ENCODE data around the gene MAML3. TPM values are rescaled to one million over a fixed set of nuclear protein-coding genes. Genes with fewer than 3 reads are reported as not detected.

MAML3 gene
- total and polyA plus RNA-seq, 2 of the 13 experiments (the other 11 are each of a cell fraction or from before 2014, with no cell fraction given) = 0.05 to 0.13 TPM

DNA sequence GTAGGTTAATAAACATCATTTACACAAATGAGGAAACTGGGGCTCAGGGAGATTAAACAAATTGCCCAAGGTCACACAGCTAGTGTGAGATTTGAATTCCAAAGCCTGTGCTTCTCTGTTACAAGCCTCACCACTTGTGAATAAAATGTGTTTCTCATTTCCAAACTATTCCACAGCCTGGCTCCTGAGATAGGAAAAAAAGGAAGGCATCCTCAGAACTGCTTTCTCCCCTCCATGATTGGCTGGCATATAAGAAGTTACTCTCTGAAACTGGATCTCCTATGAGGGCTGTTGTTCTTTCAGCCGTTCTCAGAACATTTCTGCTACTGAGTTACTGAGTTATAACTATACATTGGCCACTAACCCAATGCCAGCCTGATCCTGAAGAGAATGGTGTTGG, 237.9 kb downstream of the MAML3 start:
- no peak overlapping the region for H3K4me2 ChIP-seq (ENCODE audit: low read depth, low read length)
- H4K20me1 ChIP-seq (ENCODE audit: insufficient read depth, low read length) = no peaks in the 10 kb centered on the region
- in situ Hi-C loops (cut with HindIII; ENCODE audit: extremely low pct_ligation_motif_present, low pct_unique_long_range_greater_than_20kb) = no loop called here
- TF ChIP-seq ZNF224 (CRISPR knock-in tag; IDR thresholded peaks at IDR 0.05) (no peak), ZNF761 (CRISPR knock-in tag; conservative IDR thresholded peaks at IDR 0.05) (no peak), KDM2A (CRISPR knock-in tag; IDR thresholded peaks at IDR 0.05; ENCODE audit: borderline replicate concordance, low read depth) (no peak), PHF21A (CRISPR knock-in tag; IDR thresholded peaks at IDR 0.05) (no peak), TCF7L2 (IDR thresholded peaks at IDR 0.05; ENCODE audit: low read depth, low read length) (no peak), BRD4 (CRISPR knock-in tag; IDR thresholded peaks at IDR 0.05) (no peak)
- TF ChIP-seq, protein P1, sequence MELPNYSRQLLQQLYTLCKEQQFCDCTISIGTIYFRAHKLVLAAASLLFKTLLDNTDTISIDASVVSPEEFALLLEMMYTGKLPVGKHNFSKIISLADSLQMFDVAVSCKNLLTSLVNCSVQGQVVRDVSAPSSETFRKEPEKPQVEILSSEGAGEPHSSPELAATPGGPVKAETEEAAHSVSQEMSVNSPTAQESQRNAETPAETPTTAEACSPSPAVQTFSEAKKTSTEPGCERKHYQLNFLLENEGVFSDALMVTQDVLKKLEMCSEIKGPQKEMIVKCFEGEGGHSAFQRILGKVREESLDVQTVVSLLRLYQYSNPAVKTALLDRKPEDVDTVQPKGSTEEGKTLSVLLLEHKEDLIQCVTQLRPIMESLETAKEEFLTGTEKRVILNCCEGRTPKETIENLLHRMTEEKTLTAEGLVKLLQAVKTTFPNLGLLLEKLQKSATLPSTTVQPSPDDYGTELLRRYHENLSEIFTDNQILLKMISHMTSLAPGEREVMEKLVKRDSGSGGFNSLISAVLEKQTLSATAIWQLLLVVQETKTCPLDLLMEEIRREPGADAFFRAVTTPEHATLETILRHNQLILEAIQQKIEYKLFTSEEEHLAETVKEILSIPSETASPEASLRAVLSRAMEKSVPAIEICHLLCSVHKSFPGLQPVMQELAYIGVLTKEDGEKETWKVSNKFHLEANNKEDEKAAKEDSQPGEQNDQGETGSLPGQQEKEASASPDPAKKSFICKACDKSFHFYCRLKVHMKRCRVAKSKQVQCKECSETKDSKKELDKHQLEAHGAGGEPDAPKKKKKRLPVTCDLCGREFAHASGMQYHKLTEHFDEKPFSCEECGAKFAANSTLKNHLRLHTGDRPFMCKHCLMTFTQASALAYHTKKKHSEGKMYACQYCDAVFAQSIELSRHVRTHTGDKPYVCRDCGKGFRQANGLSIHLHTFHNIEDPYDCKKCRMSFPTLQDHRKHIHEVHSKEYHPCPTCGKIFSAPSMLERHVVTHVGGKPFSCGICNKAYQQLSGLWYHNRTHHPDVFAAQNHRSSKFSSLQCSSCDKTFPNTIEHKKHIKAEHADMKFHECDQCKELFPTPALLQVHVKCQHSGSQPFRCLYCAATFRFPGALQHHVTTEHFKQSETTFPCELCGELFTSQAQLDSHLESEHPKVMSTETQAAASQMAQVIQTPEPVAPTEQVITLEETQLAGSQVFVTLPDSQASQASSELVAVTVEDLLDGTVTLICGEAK (IDR thresholded peaks at IDR 0.05) = no peak
- TF ChIP-seq, protein P1 (CRISPR knock-in tag; IDR thresholded peaks at IDR 0.05) = no peak
- TF ChIP-seq, protein P2, sequence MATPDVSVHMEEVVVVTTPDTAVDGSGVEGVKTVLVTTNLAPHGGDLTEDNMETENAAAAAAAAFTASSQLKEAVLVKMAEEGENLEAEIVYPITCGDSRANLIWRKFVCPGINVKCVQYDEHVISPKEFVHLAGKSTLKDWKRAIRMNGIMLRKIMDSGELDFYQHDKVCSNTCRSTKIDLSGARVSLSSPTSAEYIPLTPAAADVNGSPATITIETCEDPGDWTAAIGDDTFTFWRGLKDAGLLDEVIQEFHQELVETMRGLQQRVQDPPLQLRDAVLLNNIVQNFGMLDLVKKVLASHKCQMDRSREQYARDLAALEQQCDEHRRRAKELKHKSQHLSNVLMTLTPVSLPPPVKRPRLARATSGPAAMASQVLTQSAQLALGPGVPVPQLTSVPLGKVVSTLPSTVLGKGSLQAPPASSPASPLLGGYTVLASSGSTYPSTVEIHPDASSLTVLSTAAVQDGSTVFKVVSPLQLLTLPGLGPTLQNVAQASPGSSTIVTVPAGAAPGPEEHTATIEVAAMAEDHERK (CRISPR knock-in tag; IDR thresholded peaks at IDR 0.05; ENCODE audit: low read depth) = no peak
- no peaks in the 10 kb centered on the region; a peak in 1 of 5 replicates for H3K27me3 ChIP-seq (ENCODE audit: control insufficient read depth in 1 of 2, insufficient read depth in 2 of 2, low read length in 2 of 2)
- H3K4me3 ChIP-seq (replicated peaks in 1 of 3; ENCODE audit: insufficient read depth in 1 of 3, low read depth in 2 of 3, low read length in 3 of 3) = no peak overlapping the region
- CTCF ChIA-PET (ENCODE audit: low intra/inter-chr PET ratio, low total read pairs) = no interaction called here
- intact Hi-C loops (cut with micrococcal nuclease; ENCODE audit: unreplicated experiment) = no loop called here
- no TSS peak for BruUV-seq (replicated peaks)
- no peak overlapping the region for H3K9ac ChIP-seq (ENCODE audit: insufficient read depth, low read depth, low read length)
- H3K79me2 ChIP-seq (ENCODE audit: insufficient read depth, low read length) = no peaks in the 10 kb centered on the region
- H3K4me1 ChIP-seq (ENCODE audit: insufficient read depth, low read length) = peaks cover 55% of the 10 kb centered on the region
- DNase-seq (ENCODE audit: low spot score) (no peak), FAIRE-seq (no peak), ATAC-seq (no peak)
- H3K9me3 ChIP-seq (ENCODE audit: low read length) = no peaks in the 10 kb centered on the region
- POLR2A ChIA-PET = no interaction called here
- no peaks in the 10 kb centered on the region for H3K36me3 ChIP-seq (replicated peaks in 1 of 2; ENCODE audit: control insufficient read depth in 1 of 2, insufficient read depth in 2 of 2, low read length in 2 of 2)
- H3K27ac ChIP-seq (ENCODE audit: extremely low read length, insufficient read depth, low read length) = no peak overlapping the region
- no peak overlapping the region for H2AFZ ChIP-seq (ENCODE audit: low read length)
- 10% methylated on average over 1 of the region's 1 CpG for WGBS (ENCODE audit: low lambda C conversion rate)

Measured in HepG2 (cell line).